ENCODE data around the gene BTBD3. TPM values are rescaled to one million over a fixed set of nuclear protein-coding genes. Genes with fewer than 3 reads are reported as not detected.
A peak's percentile ranks its signal among the peaks of the same experiment; 100 is the strongest.

BTBD3 gene
- total RNA-seq, 1 experiment from 2014 or later, result 21.8 TPM

DNA sequence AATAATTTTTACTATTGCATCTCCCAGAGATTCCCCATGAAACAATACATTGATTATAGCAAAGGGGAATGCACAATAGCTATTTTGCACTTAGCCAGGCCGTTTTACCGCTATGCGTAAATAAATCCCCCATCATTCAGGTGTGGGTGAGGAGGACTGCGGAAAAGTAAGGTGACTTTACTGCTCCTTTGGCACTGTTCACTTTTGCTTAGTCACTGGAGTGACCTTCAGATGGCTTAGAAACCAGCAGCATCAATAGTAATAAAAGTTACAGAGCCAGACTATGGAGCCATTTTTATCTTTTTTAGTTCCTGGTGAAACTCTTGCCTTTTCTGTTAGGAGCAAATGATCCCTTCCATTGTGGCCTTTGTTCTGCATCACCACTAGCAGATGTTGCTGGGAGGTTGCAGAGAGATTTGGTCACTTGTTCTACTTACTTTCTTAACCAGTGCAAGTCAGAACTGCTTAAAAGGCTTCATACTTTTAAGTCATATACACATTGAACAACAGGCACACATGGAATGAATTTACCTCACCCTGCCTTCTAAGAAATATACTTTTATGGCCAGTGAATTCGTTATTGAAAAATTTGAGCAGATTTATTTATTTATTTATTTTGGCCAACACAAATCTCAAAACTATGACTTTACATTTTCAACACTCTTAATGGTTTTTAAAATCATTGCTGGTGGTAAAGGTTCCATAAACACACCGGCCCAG, 12.1 kb upstream of the BTBD3 start:
- TF ChIP-seq CTCF (IDR thresholded peaks at IDR 0.05; ENCODE audit: unreplicated experiment), result no peak
- intact Hi-C loops (cut with micrococcal nuclease), result no loop called here
- peaks cover 10% of the 10 kb centered on the region for H3K36me3 Mint-ChIP-seq (ENCODE audit: insufficient read depth, unreplicated experiment)
- peaks cover 23% of the 10 kb centered on the region for H3K4me1 Mint-ChIP-seq (ENCODE audit: insufficient read depth, unreplicated experiment)
- H3K4me3 Mint-ChIP-seq (ENCODE audit: unreplicated experiment), result no peak overlapping the region
- H3K27me3 Mint-ChIP-seq (ENCODE audit: insufficient read depth, unreplicated experiment), result no peaks in the 10 kb centered on the region
- H3K27ac Mint-ChIP-seq (ENCODE audit: low read depth, unreplicated experiment), result no peak overlapping the region
- DNase-seq (ENCODE audit: unreplicated experiment), result no peak
- BruUV-seq (replicated peaks), result no TSS peak
- no peaks in the 10 kb centered on the region for H3K9me3 Mint-ChIP-seq (ENCODE audit: unreplicated experiment)
- POLR2A ChIA-PET, result interaction anchor here (0.5 to 2.5 kb wide), 5 partner anchors 10 to 429 kb away, joined by 3 to 11 read pairs (median 4); no protein-coding TSS in a partner anchor
- CTCF ChIA-PET, result interaction anchor here (1.2 kb wide), 1 partner anchor 55 kb away, joined by 3 read pairs; no protein-coding TSS in a partner anchor

DNA sequence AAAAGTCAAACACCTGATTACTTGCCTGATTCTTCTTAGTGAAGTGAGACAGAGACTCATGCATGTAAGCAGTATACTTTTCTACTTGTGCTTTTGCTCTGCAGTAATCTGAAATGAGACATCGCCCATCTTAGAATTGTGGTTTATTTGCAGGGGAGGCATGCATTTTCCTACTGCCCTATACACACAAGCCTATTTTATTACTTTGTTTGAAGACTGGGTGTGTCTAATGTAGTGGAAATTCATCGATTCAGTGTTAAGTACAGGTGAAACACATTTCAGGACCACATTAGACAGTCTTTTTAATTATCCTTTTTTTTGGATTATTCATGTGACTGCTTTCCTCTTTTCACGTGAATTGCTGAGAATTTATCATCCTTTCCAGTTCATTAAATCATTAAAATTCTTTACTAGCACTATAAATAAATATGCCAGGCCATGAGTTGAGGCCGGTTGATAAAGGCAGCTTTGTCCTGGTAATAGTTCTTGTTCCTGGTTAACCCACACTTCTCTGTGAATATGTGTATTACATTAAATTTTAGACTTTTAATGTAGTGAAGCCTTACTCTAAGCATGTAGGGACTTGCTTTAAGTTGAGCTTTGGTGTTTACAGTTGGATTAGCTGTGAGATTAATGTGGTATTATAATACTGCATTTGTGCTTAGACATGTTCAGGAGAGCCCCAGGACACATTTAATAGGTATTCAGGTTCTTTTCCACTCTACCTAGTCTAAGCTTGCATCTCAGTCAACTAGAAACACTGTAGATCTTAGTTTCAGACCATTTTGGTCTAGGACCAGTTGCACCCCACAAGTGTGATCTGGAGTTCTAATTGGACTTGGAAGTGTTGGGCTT, 10.8 kb upstream of the BTBD3 start:
- Mint-ChIP-seq H3K27me3 (ENCODE audit: insufficient read depth, unreplicated experiment) (no peaks in the 10 kb centered on the region), H3K4me3 (ENCODE audit: unreplicated experiment) (no peak overlapping the region), H3K4me1 (ENCODE audit: insufficient read depth, unreplicated experiment) (peaks cover 16% of the 10 kb centered on the region), H3K27ac (ENCODE audit: low read depth, unreplicated experiment) (peak overlapping the region; percentile 60), H3K9me3 (ENCODE audit: unreplicated experiment) (no peaks in the 10 kb centered on the region), H3K36me3 (ENCODE audit: insufficient read depth, unreplicated experiment) (peaks cover 6% of the 10 kb centered on the region)
- ChIA-PET POLR2A (interaction anchor here (0.9 to 1.6 kb wide), 4 partner anchors 13 to 57 kb away, joined by 3 to 4 read pairs (median 4); no protein-coding TSS in a partner anchor), CTCF (interaction anchor here (0.5 to 0.7 kb wide), 3 partner anchors 23 to 1641 kb away, joined by 3 to 4 read pairs (median 3); no protein-coding TSS in a partner anchor)
- intact Hi-C loops (cut with micrococcal nuclease), result no loop called here
- no TSS peak for BruUV-seq (replicated peaks)
- DNase-seq (ENCODE audit: unreplicated experiment), result peak; percentile 55
- TF ChIP-seq CTCF (IDR thresholded peaks at IDR 0.05; ENCODE audit: unreplicated experiment), result no peak

- intact Hi-C loops (cut with micrococcal nuclease), result no loop called here
Measured at GRCh38 chr20:11907621-11908020, 10.1 kb upstream of the BTBD3 start.

More at GRCh38 chr20:11907621-11908020, 10.1 kb upstream of the BTBD3 start:
- BruUV-seq (replicated peaks), result no TSS peak
- CTCF ChIA-PET, result no interaction called here
- POLR2A ChIA-PET, result interaction anchor here (0.9 to 1.1 kb wide), 2 partner anchors 15 to 58 kb away, joined by 3 to 4 read pairs; no protein-coding TSS in a partner anchor
- Mint-ChIP-seq H3K27me3 (ENCODE audit: insufficient read depth, unreplicated experiment) (no peaks in the 10 kb centered on the region), H3K9me3 (ENCODE audit: unreplicated experiment) (no peaks in the 10 kb centered on the region), H3K27ac (ENCODE audit: low read depth, unreplicated experiment) (peak overlapping the region; percentile 60), H3K36me3 (ENCODE audit: insufficient read depth, unreplicated experiment) (peaks cover 6% of the 10 kb centered on the region), H3K4me1 (ENCODE audit: insufficient read depth, unreplicated experiment) (peaks cover 17% of the 10 kb centered on the region), H3K4me3 (ENCODE audit: unreplicated experiment) (no peak overlapping the region)
- peak; percentile 68 for DNase-seq (ENCODE audit: unreplicated experiment)
- TF ChIP-seq CTCF (IDR thresholded peaks at IDR 0.05; ENCODE audit: unreplicated experiment), result no peak
